Stimulated activated CD4-positive, alpha-beta T cell treated with anti-CD3 and anti-CD28 coated beads, Interleukin-4, amount 100 ng/mL, for 48 hours (primary cell): ENCODE measurements around the gene GPR15.
"Not testable (repeated sequence)": the region's sequence is repeated elsewhere in the genome, so short reads cannot be mapped to it uniquely, and the experiment has no call there.

Experiments used
- DNase-seq, 2 donors: peaks; one replicate each; pipeline ENCODE4 v3.0.0-alpha.2; 2020; ENCODE audit warnings: low read depth in 2 of 2

GPR15 gene

GRCh38 chr3:98558100-98558827 lies 26.5 kb downstream of the GPR15 start:
- no peak for DNase-seq

DNA sequence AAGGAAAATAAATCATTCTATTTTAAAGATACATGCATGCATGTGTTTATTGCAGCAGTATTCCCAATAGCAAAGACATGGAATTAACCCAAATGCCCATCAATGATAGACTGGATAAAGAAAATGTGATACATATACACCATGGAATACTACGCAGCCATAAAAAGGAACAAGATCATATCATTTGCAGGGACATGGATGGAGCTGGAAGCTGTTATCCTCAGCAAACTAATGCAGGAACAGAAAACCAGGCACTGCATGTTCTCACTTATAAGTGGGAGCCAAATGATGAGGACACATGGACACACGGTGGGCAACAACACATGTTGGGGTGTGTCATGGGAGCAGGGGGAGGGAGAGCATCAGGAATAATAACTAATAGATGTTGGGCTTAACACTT lies 28.0 kb downstream of the GPR15 start:
- DNase-seq: not testable (repeated sequence)

GRCh38 chr3:98560911-98561310 lies 29.1 kb downstream of the GPR15 start:
- no peak for DNase-seq

DNA sequence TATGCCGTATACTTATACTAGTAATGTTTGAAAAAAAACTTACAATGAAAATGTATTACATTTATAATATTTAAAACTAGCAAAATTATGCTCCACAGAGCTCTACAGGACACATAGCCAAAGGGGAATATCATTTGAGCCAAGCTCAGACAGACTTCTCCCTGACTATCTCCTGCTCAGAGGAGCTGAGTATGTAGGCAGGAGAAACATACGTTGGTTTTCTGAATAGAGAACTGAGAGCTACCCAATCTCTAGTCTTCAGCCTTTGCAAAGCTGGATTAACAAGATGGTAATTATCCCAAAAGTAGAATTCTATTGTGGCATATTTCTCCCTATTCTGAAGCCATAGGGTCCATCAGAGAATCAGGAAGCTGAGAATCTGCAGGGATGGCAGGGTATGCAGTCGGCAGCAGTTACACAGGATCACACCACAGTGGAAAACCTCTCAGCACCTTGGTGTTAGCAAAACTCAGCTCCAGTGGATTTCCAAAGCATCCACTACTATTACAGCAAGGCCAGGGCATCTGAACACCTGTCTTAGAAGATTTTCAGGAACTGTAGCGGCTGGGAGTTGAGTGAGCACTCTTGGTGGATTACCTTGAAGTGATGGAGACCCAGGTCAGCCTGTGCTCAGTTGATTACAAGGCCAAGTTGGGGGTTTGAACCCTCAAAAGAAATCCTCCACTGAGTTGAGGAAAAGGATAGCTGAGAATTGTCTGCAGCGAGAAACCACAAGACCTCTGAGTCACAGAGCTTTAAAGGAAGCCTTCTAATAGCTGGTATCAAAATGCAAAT lies 30.1 kb downstream of the GPR15 start:
- no peak for DNase-seq

DNA sequence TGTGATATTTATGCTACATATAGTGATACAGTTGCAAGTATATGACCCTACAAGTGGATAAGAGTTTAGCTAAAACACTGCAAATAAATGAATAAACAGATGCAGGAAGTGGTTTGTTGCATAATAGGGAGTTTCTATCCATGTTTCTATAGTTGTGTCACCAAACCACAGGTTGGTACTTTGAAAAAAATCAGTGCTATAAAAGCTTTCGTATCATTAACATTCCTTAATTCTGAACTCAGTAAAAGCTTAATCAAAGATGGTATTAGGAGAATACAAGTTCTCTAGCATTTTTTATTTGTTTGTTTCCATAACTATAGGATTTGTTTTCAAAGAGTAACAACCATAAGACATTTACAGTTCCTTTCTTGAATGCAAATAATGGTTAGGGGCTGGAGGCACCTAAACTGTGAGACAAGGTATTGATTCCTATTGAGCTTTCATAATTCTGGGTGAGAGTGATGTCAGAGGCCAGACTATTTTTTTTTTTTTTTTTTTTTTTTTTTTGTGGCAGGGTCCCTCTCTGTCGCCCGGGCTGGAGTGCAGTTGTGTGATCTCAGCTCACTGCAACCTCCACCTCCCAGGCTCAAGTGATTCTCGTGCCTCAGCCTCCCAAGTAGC lies 32.0 kb downstream of the GPR15 start:
- no peak for DNase-seq

DNA sequence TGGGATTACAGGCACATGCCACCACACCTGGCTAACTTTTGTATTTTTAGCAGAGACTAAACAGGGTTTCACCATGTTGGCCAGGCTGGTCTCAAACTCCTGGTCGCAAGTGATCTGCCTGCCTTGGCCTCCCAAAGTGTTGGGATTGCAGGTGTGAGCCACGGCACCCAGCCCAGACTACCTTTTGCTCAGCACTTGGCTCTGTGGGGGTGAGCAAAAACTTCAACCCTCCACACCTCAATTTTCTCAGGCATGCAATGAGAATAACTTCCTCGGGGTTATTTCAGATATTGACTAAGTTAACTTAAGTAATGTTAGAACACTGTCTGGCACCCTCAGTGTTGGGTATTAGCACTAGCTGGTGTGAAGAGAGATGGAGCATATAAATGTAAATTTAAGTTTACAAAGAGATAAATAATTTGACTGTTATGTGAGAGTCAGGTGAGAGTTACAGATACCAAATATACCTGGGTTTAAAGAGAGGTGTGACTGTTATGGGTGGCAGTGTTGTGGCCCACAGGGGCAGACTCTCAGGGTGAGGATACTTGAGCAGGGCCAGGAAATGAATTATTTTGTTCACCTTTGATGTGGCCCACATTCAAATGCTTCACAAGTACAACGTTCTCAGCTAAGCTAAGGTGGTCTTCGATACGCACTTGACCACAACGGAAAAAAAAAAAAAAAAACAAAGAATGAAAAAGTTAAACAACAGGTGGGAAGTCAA lies 32.7 kb downstream of the GPR15 start:
- no peak for DNase-seq

- DNase-seq: no peak
Observed at GRCh38 chr3:98565237-98565643, 33.5 kb downstream of the GPR15 start.

GRCh38 chr3:98565843-98566242 lies 34.1 kb downstream of the GPR15 start:
- DNase-seq: no peak

- DNase-seq: no peak
Observed at GRCh38 chr3:98567666-98568270, 36.0 kb downstream of the GPR15 start.

DNA sequence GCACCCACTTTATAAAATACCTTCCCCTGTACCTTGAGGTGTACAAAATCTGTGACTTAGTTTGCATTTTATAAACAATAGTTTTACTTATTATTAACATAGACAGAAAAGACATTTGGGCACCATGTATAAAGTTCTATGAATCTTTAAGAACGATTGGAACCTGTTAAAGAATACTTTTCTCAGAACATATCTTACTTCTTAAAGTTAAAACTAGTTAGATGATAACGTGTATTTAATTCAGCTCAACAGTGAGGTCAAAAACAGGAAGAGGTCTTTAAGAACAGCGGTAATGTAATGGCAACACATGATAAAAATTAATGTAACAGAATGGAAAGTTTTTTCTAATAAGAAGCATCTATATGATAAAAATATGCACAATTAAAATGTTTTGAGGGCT lies 36.6 kb downstream of the GPR15 start:
- DNase-seq: no peak

DNA sequence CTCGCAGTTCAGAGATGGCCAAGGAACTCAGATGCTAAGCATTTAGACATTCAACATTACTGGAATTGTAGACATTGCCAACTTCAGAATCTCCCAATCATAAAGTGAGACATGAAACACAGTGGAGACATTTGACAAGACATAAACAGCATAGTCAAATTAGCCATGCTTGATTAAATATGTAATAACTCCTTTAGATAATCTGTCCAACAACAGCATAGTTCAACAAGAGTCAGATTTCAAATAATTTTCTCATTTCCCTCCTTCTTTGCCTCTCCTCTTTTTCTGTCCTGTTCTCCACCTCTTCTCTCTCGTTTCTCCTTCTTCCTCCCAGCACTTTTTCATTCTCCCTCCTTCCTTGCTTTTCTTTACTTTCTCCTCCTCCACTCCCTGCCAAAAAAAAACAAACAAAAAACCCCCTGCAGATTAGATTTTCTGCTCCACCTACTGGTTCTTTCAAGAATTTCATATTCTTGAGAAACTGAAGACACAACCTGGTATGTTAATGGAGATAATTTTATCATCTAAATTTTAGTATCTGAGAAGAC lies 41.5 kb downstream of the GPR15 start:
- DNase-seq: no peak

DNA sequence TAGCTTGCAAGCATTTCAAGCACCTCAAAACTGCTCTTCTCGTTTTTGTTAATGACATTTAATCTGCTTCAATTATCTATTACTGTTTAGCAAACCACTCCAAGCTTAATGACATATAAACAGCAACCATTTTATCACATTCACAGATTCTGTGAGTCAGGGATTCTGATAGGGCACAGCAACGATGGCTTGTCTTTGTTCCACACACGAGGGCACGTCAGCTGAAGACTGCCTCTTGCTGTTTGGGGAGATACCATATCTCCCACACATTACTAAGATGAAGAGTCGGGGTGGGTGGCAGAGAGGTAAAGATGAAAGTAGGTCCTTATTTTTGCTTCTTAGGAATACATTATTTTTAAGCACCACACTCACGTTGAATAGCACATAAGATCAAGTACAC lies 42.4 kb downstream of the GPR15 start:
- peak in 1 of 2 donors; percentile 43 for DNase-seq

DNA sequence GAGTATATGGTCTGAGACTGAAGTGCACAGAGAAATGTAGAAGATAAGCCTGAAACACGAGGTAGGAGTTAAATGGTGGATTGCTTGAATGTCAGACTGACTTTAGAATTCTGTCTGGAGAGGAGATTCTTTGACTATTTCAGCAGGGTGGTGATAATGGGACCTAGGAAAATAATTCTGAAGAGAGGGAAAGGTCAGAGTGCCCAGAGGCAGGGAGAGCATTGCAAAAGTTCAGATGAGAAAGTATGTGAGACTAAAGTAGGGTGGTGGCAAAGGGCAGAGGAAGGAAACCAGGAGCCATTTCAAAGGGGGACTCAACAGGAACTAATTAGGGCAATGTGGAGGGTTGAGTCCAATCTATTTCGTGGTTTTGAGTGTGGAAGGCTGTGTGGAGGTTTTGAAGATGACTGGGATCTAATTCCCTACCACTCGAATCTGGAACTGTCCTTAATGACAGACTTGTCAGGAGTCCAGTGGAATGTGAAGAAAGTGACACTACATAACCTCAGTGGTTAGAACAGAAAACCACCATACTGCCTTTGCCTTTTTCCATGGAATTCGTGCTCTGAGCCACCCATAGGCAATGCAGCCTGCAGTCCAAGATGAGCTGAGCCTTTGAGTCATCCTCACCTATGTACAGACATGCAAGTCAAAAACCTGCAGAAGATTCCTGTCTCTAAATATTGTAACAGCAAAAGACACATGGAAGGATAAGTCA lies 45.6 kb downstream of the GPR15 start:
- no peak for DNase-seq

DNA sequence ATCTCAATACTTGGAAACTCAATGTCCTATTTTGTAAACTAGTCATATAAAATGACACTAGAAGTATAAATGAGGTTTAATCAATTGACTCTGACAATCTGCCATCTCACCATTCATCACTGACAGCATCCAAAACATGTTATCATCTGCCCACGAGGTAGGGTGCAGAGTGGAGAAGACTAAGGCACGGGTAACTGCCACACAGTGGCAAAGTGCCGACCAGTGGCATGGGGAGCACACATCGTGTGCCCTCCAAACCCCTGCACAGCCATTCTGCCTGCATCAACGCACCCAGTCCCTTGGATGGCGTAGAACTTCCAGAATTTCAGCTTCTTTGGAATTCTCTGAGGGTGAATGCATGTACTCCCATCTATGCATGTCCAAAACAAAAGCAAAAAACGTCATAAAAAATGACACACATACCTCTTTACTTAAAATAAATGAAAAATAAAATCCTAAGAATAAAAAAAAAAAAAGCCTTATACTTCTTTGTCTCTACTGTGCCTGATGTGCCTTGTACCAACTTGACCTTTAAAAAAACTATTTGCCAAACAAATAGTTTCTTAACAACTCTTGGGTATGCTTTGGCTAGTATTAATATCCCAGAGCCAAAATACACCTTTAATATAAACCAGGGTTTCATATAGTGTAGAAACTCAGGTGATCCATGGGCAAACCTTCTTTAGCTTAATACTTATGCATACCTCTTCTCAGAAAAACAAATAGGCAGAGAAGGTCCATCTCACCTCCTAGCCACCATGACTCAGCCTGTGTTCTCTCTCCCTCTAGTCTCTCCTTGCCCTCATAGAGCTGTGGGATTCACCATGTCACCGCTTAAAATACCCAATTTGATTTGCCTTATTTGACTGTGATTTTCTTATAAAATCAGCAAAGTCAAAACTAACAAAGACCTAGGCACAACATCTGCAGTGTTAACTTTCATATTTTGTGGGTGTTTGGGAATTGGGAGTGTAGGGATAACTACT lies 48.9 kb downstream of the GPR15 start:
- DNase-seq: no peak

DNA sequence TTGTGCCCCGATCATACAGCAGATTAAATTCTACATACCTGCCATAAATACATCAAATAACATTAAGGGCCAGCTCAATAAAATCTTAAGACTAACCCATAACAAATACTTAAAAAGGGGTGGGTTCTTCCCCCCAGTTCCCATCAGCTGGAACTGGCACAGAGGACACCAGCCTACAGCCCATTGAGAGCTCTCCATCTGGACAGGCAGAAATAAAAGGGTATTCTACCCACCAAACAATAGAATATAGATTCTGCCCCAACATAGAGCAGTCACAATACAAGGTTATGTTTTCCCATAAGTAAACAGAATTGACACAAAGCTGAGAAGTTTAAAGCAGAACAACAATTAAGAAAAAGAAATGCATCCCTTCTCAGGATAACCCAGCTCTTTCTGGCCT lies 49.7 kb downstream of the GPR15 start:
- DNase-seq: no peak

- no peak for DNase-seq
Observed at GRCh38 chr3:98582042-98582441, 50.3 kb downstream of the GPR15 start.

DNA sequence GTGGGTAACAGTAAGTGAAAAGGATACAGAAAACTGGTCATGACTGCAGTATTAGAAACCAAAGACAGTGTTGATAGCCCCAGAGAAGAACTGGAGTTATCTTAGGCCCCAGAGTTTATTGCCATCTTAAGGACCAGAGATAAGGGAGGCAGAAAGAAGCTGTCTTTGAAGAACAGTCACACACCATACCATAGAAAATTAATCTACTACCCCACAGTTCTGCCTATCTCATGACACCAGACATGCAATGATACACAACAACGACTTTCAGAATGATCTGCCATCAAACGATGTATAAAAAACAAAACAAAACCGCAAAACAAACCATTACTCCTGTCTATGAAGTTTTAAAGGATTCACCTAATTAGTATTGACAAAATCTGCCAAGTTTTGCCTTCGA lies 52.0 kb downstream of the GPR15 start:
- DNase-seq: no peak
